HTERT RPE-1 (cell line): ENCODE results near the gene PKD1.
"Not testable (repeated sequence)": the region's sequence is repeated elsewhere in the genome, so short reads cannot be mapped to it uniquely, and the experiment has no call there.

ENCODE experiments used
- in situ Hi-C: fragments of 300-500 bp; cut with MboI; formaldehyde crosslinking; loops from 4 replicates; pipeline ENCODE4 v1.14.3; 2020; ENCODE audit warnings: low sequenced_read_pairs

The PKD1 gene

GRCh38 chr16:2135770-2136490 is at the start of gene PKD1:
TSS of gene PKD1 (minus strand) at chr16:2135898. CDS start at chr16:2135689, 209 bp downstream.
- in situ Hi-C loops, result not testable (repeated sequence)

DNA sequence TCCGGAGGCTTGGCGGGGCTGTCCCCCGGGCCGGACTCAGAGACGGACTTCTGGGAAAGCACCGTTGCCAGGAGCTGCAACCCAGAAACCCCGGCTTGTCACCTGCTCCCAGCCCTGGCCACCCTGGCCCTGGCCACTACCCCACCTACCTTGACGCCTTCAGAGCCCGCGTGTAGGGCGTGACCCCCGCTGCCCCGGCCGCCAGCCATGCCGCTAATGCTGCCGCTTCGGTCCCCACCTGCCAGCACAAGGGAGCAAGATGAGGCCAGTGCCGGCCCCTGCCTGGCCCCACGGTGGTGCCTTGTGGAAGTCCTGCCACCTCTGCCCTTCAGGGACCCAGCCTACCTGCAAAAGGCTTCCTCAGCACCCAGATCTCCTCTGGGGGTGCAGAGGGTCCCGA is 49.3 kb upstream of the PKD1 start:
- in situ Hi-C loops, result no loop called here

- in situ Hi-C loops, result no loop called here
Measured at GRCh38 chr16:2184346-2184745, 48.6 kb upstream of the PKD1 start.

- in situ Hi-C loops, result no loop called here
Measured at GRCh38 chr16:2183671-2184070, 48.0 kb upstream of the PKD1 start.

DNA sequence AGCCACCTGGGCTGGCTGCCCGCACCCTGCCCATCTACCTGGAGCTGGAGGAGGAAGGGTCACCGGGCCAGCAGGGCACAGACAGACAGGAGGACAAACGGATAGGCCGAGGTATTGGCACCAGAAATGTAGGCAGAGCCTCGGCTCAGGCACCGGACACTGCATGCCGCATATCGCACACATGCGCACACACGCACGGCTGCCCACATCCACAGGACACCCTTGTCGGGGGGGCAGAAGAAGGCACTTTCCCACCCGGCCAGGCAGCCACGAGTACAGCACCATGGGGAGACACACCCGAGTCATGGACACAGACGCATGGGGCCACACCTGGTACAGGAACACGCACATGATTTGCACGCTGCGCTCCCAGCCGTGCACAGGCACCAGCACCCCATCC is 46.3 kb upstream of the PKD1 start:
- in situ Hi-C loops, result no loop called here

- in situ Hi-C loops, result no loop called here
Measured at GRCh38 chr16:2180962-2181923, 45.5 kb upstream of the PKD1 start.

DNA sequence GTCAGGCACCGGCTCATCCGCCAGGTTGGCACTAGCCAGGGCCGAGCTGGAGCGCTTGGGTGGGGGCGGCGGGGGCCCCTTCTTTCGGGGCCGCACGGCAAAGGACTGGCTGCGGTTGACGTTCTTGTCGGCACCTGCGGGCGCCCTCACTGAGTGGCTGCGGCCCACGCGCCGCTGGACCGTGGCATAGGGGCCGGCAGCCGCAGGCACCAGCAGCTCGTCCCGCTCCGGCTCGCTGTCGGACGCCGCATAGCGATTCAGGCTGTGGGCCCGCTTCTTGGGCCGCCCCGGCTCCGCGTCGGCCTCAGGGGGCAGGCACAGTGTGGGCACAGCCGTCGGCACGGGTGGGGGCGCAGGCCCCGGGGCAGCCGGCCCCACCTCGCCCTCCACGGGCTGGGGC is 44.8 kb upstream of the PKD1 start:
- in situ Hi-C loops, result no loop called here

GRCh38 chr16:2179576-2179975 is 43.9 kb upstream of the PKD1 start:
- in situ Hi-C loops, result no loop called here

DNA sequence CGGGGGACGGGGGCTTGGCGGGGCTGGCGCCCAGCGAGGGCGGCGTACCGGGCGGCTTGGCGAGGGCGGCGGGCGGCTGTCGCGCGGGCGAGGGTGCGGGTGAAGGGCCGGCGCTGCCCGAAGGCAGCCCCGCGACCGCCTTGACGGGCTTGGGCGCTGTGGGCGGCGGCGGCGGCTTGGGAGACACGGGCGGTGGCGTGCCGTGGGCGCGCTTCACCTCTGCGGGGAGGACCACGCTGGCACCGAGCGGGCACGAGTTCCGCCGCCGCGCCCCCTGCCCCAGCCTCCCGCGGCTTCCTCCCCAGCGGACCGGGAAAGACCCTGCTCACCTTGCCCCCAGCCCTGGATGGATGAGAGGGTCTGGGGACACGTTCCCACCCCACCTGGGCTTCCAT is 43.4 kb upstream of the PKD1 start:
- in situ Hi-C loops, result no loop called here

DNA sequence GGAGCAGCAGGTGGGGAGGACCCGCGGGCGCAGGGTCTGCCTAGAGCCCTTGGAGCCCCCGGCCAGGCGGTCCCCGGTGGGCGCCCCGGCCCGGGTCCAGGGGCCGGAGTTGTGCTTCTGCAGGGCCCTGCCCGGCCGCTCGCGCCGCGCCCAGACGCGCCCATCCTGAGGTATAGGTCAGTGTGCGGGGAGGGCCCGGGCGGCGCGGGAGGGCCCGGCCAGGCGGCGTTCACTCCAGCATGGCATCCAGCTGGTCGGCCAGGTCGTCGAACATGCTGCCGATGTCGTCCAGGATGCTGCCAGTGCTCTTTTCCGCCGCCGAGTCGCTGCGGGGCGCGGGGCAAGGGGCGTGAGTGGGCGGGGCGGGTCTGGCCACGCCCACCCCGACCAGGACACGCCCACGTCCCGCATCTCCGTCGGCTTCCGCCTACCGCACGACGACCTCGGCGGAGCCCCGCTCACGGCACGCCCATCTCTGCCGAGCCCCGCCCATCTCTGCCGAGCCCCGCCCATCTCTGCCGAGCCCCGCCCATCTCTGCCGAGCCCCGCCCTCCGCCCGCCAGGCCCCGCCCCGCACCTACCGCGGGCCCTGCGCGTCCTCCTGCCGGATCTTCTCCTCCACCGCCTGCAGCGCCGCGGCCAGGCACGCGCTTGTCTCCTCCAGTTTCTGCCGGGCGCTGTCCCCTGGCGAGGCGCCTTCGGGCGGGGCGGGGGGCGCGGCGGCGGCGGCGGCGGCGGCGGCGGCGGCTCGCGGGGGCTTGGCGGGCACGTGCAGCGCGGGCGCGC is 42.8 kb upstream of the PKD1 start:
- in situ Hi-C loops, result no loop called here

GRCh38 chr16:2177561-2177960 is 41.9 kb upstream of the PKD1 start:
- in situ Hi-C loops, result no loop called here

GRCh38 chr16:2177101-2177500 is 41.4 kb upstream of the PKD1 start:
- in situ Hi-C loops, result no loop called here

DNA sequence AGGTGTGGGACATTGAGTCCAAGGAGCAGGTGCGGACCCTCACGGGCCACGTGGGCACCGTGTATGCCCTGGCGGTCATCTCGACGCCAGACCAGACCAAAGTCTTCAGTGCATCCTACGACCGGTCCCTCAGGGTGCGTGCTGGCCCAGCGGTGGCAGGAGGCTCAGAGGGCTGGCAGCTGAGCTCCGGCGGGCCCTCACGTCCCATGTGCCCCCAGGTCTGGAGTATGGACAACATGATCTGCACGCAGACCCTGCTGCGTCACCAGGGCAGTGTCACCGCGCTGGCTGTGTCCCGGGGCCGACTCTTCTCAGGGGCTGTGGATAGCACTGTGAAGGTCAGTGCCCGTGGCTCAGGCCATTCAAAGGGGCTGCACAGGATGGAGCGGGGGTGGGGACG is 40.3 kb upstream of the PKD1 start:
- in situ Hi-C loops, result no loop called here

GRCh38 chr16:2175454-2175853 is 39.8 kb upstream of the PKD1 start:
- in situ Hi-C loops, result no loop called here

GRCh38 chr16:2174396-2175131 is 38.9 kb upstream of the PKD1 start:
- in situ Hi-C loops, result no loop called here

DNA sequence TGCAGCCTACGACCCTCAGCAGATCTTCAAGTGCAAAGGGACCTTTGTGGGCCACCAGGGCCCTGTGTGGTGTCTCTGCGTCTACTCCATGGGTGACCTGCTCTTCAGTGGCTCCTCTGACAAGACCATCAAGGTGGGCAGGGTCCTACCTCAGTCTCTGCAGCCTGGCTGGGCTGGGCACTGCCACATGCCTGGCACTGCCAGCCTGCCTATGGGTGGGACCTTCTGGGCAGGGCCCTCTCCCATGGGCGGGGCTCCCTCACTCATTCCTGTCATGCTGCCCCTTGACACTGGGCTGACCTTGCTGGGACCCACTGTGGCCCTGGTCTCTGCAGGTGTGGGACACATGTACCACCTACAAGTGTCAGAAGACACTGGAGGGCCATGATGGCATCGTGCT is 38.2 kb upstream of the PKD1 start:
- in situ Hi-C loops, result no loop called here

- in situ Hi-C loops, result no loop called here
Measured at GRCh38 chr16:2173366-2173765, 37.7 kb upstream of the PKD1 start.

GRCh38 chr16:2172688-2173335 is 37.1 kb upstream of the PKD1 start:
- in situ Hi-C loops, result no loop called here

DNA sequence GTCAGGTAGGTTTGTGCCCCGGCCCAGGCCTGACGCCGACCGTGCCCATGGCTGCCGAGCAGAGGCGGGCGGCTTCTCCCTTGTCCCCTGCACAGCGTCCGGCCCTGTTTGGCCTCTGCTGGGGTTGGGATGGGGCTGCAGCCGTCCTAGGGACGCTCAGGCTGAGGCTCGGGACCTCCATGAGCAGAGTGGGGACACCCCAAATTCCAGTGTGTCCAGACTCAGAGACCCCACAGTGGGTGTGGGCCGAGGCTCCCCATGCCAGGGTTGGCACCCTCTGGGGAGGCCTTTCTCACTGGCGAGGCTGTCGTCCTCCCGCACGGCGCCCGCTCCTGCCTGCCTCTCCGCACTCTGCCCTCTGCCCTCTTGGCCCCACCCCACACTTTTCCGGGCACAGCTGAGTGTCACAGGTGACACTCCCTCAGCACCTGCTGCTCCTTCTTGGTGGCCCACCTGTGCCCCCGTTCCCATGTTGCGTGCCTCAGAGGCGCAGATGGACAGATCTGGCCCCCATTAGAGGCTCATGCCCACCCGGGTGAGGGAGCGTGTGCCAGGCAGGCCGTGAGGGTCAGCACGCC is 36.0 kb upstream of the PKD1 start:
- in situ Hi-C loops, result no loop called here
